LNCaP clone FGC (cell line): ENCODE data around the gene NUP214.

Experiments used
- DNase-seq: peaks from one replicate; pipeline ENCODE4 v3.0.0-alpha.2; 2011; ENCODE audit warnings: low read depth
- H3K4me3 ChIP-seq: 2 replicates; pipeline ENCODE4 v1.5.1; 2011; ENCODE audit warnings: mild to moderate bottlenecking, low read depth, low read length, control low read depth
- CTCF ChIP-seq: IDR thresholded peaks from 2 replicates; pipeline ENCODE4 v1.5.1; 2012; ENCODE audit warnings: mild to moderate bottlenecking; ENCODE audit not compliant: control insufficient read depth, insufficient read depth; ENCODE audit errors: extremely low read depth

The NUP214 gene

GRCh38 chr9:131125288-131126058, at the start of gene NUP214:
TSS of gene NUP214 (plus strand) at chr9:131125586. CDS start at chr9:131125705, 119 bp downstream.
- H3K4me3 ChIP-seq: peak within 1 kb of the TSS; percentile 98
- no peak for TF ChIP-seq CTCF
- peak; percentile 94 for DNase-seq

- no peak for TF ChIP-seq CTCF
- DNase-seq: no peak
- H3K4me3 ChIP-seq: no peak overlapping the region
Measured at GRCh38 chr9:131076347-131077195, 48.8 kb upstream of the NUP214 start.

GRCh38 chr9:131078427-131079366, 46.7 kb upstream of the NUP214 start:
- no peak for DNase-seq
- no peak for TF ChIP-seq CTCF
- H3K4me3 ChIP-seq: no peak overlapping the region

- no peak for DNase-seq
- no peak overlapping the region for H3K4me3 ChIP-seq
- TF ChIP-seq CTCF: no peak
Measured at GRCh38 chr9:131080589-131080988, 44.8 kb upstream of the NUP214 start.

GRCh38 chr9:131081868-131082267, 43.5 kb upstream of the NUP214 start:
- TF ChIP-seq CTCF: no peak
- H3K4me3 ChIP-seq: no peak overlapping the region
- DNase-seq: no peak

- no peak for DNase-seq
- no peak for TF ChIP-seq CTCF
- no peak overlapping the region for H3K4me3 ChIP-seq
Measured at GRCh38 chr9:131082774-131083512, 42.4 kb upstream of the NUP214 start.
